Spinal cord (tissue), 10 donors: ENCODE data around the gene PRKD3. TPM values are rescaled to one million over a fixed set of nuclear protein-coding genes. Genes with fewer than 3 reads are reported as not detected.

Experiments used
- DNase-seq, 6 donors: peaks; one replicate each; pipeline versions ENCODE4 v3.0.0 to v3.0.0-alpha.2; 2013 to 2015; ENCODE audit warnings: low spot score in 6 of 6, low read depth in 4 of 6
- H3K27ac ChIP-seq: one replicate; pipeline ENCODE4 v1.5.1; 2013; ENCODE audit warnings: low read depth, low read length, control low read depth
- H3K27me3 ChIP-seq: one replicate; pipeline ENCODE4 v1.6.1; 2013; ENCODE audit warnings: low read length; ENCODE audit not compliant: control insufficient read depth, insufficient read depth
- H3K36me3 ChIP-seq: one replicate; pipeline ENCODE4 v1.6.1; 2013; ENCODE audit warnings: low read length; ENCODE audit not compliant: control insufficient read depth, insufficient read depth
- H3K4me1 ChIP-seq: one replicate; pipeline ENCODE4 v1.6.1; 2013; ENCODE audit warnings: low read length; ENCODE audit not compliant: control insufficient read depth, insufficient read depth
- H3K4me3 ChIP-seq: one replicate; pipeline ENCODE4 v1.5.1; 2013; ENCODE audit warnings: low read depth, low read length, control low read depth
- H3K9me3 ChIP-seq: one replicate; pipeline ENCODE4 v1.6.1; 2013; ENCODE audit warnings: low read length; ENCODE audit not compliant: control insufficient read depth, insufficient read depth
- WGBS: methylation state at CpG from one replicate; pipeline ENCODE4 v1.1.5; 2013; ENCODE audit warnings: missing lambda C conversion rate; ENCODE audit not compliant: insufficient coverage; 5-methylcytosine and 5-hydroxymethylcytosine counted together
- polyA plus RNA-seq, 2 donors: library from polyadenylated mRNA; unstranded; fragments of 120-200 nt; gene quantifications; one replicate each; pipeline ENCODE4 v1.2.1, GENCODE V29; 2013; ENCODE audit not compliant: insufficient read length in 2 of 2
- total RNA-seq, 2 donors: library from RNA; depleted of rRNA in 1 of 2; stranded (reverse); fragments of 120-200 nt in 1 of 2; fragments of >200 nt in 1 of 2; gene quantifications; one replicate each; pipeline versions ENCODE4 v1.2.3 to v1.2.4, GENCODE V29; 2013 to 2014
- donor health status: healthy.

The PRKD3 gene
- total and polyA plus RNA-seq, 4 donors = 23.2 to 68.6 (median 43.0) TPM

DNA sequence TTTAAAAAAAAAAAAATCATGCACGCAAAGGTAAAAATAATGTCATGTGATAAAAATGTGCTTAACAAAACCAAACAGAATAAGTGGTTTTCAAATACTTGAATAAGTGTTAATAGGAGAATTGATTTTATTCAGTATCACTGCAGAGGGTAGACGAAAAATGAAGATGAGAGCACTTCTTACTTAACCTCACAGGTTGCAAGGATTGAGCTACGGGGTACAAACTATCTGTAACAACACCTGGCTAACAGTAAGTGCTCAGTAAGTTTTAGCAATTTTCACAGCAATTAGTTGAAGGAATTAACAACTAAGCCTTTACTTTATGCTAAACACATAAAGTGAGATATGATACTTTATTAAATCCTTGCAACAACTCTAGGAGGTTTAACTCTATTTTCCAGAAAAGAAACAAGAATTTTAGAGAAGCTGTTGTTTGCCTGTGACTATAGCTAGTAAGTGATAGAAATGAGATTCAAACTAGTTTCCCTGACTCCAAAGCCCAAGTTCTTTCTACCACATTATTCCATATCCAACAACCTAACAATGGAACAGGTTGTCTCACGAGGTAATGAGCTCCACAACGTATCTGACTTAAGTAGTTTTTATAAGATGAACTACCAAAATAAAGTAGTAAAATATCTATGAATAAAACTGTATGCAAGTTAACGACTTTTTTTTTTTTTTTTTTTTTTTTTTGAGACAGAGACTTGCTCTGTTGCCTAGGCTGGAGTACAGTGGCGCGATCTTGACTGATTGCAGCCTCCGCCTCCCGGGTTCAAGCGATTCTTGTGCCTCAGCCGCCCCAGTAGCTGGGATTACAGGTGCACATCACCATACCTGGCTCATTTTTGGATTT is 4.7 kb downstream of the PRKD3 start:
- no peak overlapping the region for H3K4me3 ChIP-seq
- peaks cover 2% of the 10 kb centered on the region for H3K27me3 ChIP-seq
- H3K4me1 ChIP-seq = peaks cover 1% of the 10 kb centered on the region
- H3K27ac ChIP-seq = no peak overlapping the region
- no peak for DNase-seq
- WGBS = 98% methylated on average over 6 of the region's 12 CpGs
- H3K36me3 ChIP-seq = no peaks in the 10 kb centered on the region
- H3K9me3 ChIP-seq = no peaks in the 10 kb centered on the region

- Histone ChIP-seq H3K36me3 (no peaks in the 10 kb centered on the region), H3K9me3 (no peaks in the 10 kb centered on the region), H3K27me3 (no peaks in the 10 kb centered on the region), H3K4me1 (no peaks in the 10 kb centered on the region), H3K4me3 (no peak overlapping the region), H3K27ac (no peak overlapping the region)
- DNase-seq = peak in 1 of 6 donors; percentile 10
- 91% methylated on average over 5 of the region's 5 CpGs for WGBS
Measured at GRCh38 chr2:37318401-37318800, 6.2 kb downstream of the PRKD3 start.

- Histone ChIP-seq H3K27me3 (no peaks in the 10 kb centered on the region), H3K27ac (no peak overlapping the region), H3K4me3 (no peak overlapping the region), H3K9me3 (no peaks in the 10 kb centered on the region), H3K36me3 (no peaks in the 10 kb centered on the region), H3K4me1 (no peaks in the 10 kb centered on the region)
- no peak for DNase-seq
- WGBS = no CpG with 5 or more reads among the region's 1 CpG
Measured at GRCh38 chr2:37317746-37318145, 6.9 kb downstream of the PRKD3 start.

- no peaks in the 10 kb centered on the region for H3K36me3 ChIP-seq
- WGBS = 70% methylated on average over 3 of the region's 5 CpGs
- H3K4me3 ChIP-seq = no peak overlapping the region
- no peaks in the 10 kb centered on the region for H3K4me1 ChIP-seq
- H3K9me3 ChIP-seq = no peaks in the 10 kb centered on the region
- H3K27me3 ChIP-seq = no peaks in the 10 kb centered on the region
- DNase-seq = peak in 1 of 6 donors; percentile 45
- H3K27ac ChIP-seq = no peak overlapping the region
Measured at GRCh38 chr2:37316181-37316580, 8.5 kb downstream of the PRKD3 start.

GRCh38 chr2:37315364-37315763 is 9.3 kb downstream of the PRKD3 start:
- Histone ChIP-seq H3K4me1 (no peaks in the 10 kb centered on the region), H3K27ac (no peak overlapping the region), H3K9me3 (no peaks in the 10 kb centered on the region), H3K4me3 (no peak overlapping the region), H3K27me3 (no peaks in the 10 kb centered on the region), H3K36me3 (no peaks in the 10 kb centered on the region)
- no peak for DNase-seq
- WGBS = 100% methylated on average over 1 of the region's 3 CpGs

- no peaks in the 10 kb centered on the region for H3K9me3 ChIP-seq
- no peaks in the 10 kb centered on the region for H3K36me3 ChIP-seq
- H3K4me1 ChIP-seq = no peaks in the 10 kb centered on the region
- H3K27ac ChIP-seq = no peak overlapping the region
- no peak for DNase-seq
- no CpG with 5 or more reads among the region's 2 CpGs for WGBS
- H3K4me3 ChIP-seq = no peak overlapping the region
- H3K27me3 ChIP-seq = no peaks in the 10 kb centered on the region
Measured at GRCh38 chr2:37307500-37307899, 17.1 kb downstream of the PRKD3 start.

DNA sequence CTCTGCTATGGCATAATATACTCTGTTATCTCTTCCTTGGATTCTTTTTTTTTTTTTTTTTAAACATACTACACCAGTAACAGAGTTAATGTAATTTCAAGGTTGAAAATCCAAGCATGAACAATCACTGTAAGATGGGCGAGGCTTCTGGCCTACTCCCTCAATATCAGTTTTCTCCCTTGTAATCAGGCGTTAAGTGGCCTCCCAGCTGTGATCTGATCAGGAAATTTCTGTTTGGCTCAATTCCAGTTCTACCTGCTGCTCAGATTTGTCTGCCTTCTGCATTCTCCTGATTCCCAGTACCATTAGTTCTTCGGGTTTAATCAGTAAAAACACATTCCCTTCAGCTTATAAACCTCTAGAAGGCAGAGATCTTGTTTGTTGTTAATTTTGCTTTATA is 18.6 kb downstream of the PRKD3 start:
- DNase-seq = peak in 1 of 6 donors; percentile 70
- WGBS = 83% methylated on average over 2 of the region's 3 CpGs
- H3K4me1 ChIP-seq = no peaks in the 10 kb centered on the region
- no peaks in the 10 kb centered on the region for H3K36me3 ChIP-seq
- H3K9me3 ChIP-seq = no peaks in the 10 kb centered on the region
- no peak overlapping the region for H3K27ac ChIP-seq
- H3K27me3 ChIP-seq = no peaks in the 10 kb centered on the region
- no peak overlapping the region for H3K4me3 ChIP-seq

DNA sequence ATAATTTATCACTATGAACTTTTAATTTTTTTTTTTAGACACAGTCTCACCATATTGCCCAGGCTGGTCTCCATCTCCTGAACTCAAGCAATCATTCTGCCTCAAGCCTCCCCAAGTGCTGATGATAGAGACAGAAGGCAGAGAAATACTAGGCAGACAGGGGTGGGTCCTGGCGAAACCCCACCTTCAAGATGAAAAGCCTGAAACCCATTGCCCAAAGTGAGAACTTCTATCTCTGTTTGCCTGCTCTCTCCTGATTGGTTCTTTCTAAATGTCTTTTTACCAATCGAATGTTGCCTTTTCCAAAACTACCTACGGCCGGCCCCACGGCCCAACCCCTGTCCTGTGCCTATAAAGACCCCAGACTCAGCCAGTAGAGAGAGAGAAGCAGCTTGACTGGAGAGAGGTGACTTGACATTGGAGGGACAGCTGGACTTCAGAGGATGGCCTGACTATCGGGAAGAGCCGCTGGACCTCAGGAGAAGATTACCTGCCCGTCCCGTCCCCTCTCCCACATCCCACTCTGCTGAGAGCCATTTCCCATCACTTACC is 21.9 kb downstream of the PRKD3 start:
- Histone ChIP-seq H3K27ac (no peak overlapping the region), H3K27me3 (no peaks in the 10 kb centered on the region), H3K4me3 (no peak overlapping the region), H3K36me3 (no peaks in the 10 kb centered on the region), H3K4me1 (no peaks in the 10 kb centered on the region), H3K9me3 (no peaks in the 10 kb centered on the region)
- WGBS = 100% methylated on average over 8 of the region's 9 CpGs
- no peak for DNase-seq

GRCh38 chr2:37301408-37301807 is 23.2 kb downstream of the PRKD3 start:
- H3K27ac ChIP-seq = no peak overlapping the region
- no peaks in the 10 kb centered on the region for H3K36me3 ChIP-seq
- H3K4me3 ChIP-seq = no peak overlapping the region
- WGBS = no CpG with 5 or more reads among the region's 2 CpGs
- H3K27me3 ChIP-seq = no peaks in the 10 kb centered on the region
- H3K9me3 ChIP-seq = no peaks in the 10 kb centered on the region
- no peaks in the 10 kb centered on the region for H3K4me1 ChIP-seq
- DNase-seq = no peak

GRCh38 chr2:37300578-37300977 is 24.1 kb downstream of the PRKD3 start:
- H3K27ac ChIP-seq = no peak overlapping the region

More at GRCh38 chr2:37300578-37300977, 24.1 kb downstream of the PRKD3 start:
- no peak overlapping the region for H3K4me3 ChIP-seq
- no peaks in the 10 kb centered on the region for H3K9me3 ChIP-seq
- WGBS = no CpG with 5 or more reads among the region's 4 CpGs
- no peaks in the 10 kb centered on the region for H3K36me3 ChIP-seq
- no peaks in the 10 kb centered on the region for H3K4me1 ChIP-seq
- no peaks in the 10 kb centered on the region for H3K27me3 ChIP-seq
- DNase-seq = no peak
